Frontal cortex (tissue), 1 donor: ENCODE results near the gene PFDN1. TPM values are rescaled to one million over a fixed set of nuclear protein-coding genes. Genes with fewer than 3 reads are reported as not detected.

Source experiments
- total RNA-seq: library from RNA; depleted of rRNA; stranded (reverse); fragments of >200 nt; gene quantifications from one replicate; pipeline ENCODE4 v1.2.3, GENCODE V29; 2014

The PFDN1 gene
- total RNA-seq, 1 donor from 2014 or later: 44.8 TPM

Other genes with a start within 250 kb of the PFDN1 start
- gene PURA, start 189.0 kb downstream of the PFDN1 start, total RNA-seq: 9.4 TPM
- gene IGIP, start 177.2 kb downstream of the PFDN1 start, total RNA-seq: 7.7 TPM
- 4.1 TPM for gene CYSTM1, start 127.9 kb downstream of the PFDN1 start, total RNA-seq
- gene HBEGF, start 43.5 kb upstream of the PFDN1 start, total RNA-seq: 12.6 TPM
- under 0.01 TPM for gene SLC4A9, start 57.1 kb upstream of the PFDN1 start, total RNA-seq
- 62.0 TPM for gene ANKHD1, start 98.7 kb upstream of the PFDN1 start, total RNA-seq
- gene EIF4EBP3, start 244.6 kb upstream of the PFDN1 start, total RNA-seq: not detected